ENCODE measurements around the gene RTTN.
A peak's percentile ranks its signal among the peaks of the same experiment; 100 is the strongest.
"Not testable (repeated sequence)": the region's sequence is repeated elsewhere in the genome, so short reads cannot be mapped to it uniquely, and the experiment has no call there.

Gene RTTN, protein sequence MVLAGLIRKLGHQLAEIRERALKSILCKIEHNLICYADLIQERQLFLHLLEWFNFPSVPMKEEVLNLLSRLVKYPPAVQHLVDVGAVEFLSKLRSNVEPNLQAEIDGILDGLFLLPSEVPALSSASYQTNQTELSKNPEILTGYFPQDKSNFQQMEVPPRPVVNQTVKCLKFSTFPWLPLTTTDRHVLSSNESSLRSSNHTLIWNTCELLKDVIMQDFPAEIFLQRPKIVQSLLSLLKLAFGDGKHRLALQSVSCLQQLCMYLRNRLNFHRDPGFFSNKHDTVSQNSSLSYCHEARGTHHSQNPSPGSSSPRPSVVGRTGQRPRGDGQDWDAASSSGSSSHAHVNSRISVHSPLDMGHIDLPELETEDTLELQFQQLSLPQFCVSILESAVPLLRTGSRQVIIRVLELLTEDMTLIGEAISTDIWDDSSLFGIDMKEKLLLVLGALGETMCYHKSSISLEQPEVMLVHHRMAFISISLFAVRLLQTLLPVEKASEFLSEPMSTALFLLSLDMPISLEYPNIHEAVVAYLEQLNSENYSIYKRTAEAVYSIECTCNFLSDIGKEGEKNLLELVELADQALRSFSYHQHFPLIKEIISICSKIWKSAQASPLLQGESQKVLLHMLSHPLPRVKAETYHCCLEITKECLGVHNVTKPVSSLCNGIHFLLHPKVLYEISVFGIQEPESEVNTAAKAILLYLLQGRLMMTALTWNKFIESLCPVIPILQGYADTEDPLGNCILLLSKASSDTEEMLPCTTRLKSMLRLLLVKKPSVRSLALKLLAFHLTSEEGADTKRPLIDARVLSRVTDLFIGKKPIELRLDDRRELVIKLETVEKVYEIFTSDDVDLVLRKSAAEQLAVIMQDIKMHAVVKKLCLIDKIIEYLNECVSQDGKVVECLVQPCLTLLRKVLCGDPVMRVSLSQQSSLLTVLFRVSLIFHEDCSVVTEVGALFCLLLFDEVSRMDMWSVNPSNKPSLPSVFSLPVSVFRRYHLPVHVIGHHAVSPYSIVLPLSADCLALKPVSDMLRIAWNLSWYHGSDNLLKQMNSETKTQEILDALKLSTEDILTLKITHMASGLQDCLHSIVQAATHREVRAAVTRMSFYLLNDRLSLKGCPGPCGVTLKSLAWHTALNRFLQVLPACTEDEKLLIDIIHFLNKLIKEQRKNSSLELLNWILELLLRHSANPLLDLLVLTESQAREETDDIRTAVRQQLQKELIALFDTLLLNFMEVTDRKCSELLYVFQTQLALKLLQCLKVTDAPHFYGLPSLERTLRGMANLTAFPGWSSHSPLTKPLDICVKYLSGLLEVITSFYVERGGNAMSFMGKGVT (N-terminal part only)
- total RNA-seq = 46.8 to 75.0 (median 62.6) reads per million in 4 donors

DNA sequence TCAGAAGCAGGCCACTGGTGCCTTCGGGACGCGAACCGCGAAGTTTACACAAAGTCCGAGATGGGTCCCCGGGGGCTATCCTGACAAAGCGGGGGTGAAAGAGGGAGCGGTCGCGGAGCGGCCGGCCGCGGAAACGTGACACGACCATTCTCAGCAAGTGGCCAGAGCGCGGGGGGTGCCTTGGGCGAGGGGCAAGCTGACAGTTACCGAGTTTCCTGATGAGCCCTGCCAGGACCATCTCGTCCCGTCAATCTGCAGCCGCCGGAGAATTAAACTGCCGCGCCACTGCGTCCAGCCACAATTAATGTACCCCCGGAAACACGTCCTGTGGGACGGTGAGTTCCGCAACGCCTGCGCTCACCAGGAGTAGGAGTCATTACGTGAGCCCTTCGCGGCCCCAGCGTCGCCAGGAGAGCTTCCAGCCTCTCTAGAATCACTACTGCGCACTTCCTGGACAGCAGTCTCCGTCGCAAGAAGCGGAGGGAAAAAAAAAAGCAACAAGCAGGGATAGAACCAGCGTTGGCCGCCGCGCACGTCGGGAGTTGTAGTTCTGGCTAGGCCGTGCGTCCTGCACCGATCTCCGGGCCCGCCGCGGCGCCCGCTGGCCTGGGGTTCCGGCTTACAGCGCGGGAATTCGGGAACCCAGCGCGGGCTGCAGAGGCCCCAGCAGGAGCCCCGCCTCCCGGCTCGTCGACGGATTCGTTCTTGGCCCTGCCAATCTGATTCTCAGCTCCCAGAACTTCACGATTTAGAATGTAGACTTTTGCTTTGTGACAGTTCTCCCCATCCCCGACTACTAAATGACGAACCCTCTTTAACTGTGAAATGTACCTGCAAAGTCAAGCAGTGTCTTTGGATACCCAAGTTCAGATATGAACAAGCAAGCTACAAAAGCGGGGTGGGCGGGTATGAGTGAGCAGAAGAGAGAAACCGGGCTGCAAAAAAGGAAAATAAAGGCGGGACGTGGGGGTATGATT lies at the start of gene RTTN:
RTTN (minus strand) TSS at position 267 of the 977 bp plus-strand sequence; CDS start at position 238, 29 bp downstream.
- peak; percentile 77 to 96 (median 85) for DNase-seq

DNA sequence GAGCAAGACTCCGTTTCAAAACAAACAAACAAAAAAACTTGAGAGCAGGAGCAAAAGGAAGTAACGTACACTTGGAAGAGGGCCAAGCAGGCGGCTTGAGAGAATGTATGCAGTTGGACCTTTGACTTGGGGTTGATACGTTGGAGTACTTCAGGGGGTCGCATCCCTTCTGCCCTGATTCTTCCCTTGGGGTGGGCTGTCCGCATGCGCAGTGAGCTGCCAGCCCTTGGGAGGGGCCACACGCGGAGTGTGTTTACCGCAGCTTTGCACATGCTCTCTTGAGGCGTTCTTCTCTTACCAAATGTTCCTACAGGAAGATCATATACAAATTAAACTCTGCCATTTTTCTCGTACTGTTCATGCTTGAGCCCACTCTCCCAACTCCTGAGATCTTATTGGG lies 45.3 kb upstream of the RTTN start:
- no peak for DNase-seq

DNA sequence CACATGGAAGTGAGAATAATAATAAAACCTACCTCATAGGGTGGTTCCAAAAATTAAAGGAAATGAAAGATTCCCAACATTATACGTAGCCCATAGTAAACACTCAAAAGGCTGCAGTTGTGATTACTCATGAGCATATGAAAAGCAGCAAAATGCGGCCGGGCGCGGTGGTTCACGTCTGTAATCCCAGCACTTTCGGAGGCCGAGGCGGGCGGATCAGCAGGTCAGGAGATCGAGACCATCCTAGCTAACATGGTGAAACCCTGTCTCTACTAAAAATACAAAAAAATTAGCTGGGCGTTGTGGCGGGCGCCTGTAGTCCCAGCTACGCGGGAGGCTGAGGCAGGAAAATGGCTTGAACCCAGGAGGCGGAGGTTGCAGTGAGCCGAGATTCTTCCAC lies 44.4 kb upstream of the RTTN start:
- not testable (repeated sequence) for DNase-seq

DNA sequence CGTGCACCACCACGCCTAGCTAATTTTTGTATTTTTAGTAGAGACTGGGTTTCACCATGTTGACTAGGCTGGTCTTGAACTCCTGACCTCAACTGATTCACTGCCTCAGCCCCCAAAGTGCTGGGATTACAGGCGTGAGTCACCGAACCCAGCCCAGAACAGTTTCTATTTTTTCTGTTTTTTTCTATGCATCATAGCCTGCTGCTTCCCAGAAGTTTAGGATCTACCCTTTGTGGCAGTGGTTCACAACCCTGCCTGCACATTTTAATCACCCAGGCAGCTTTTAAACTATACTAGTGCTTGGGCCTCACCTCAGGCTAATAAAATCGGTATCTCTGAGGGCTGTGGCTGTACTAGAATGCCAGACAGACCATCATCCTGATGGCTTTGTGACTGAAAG lies 43.6 kb upstream of the RTTN start:
- no peak for DNase-seq

DNA sequence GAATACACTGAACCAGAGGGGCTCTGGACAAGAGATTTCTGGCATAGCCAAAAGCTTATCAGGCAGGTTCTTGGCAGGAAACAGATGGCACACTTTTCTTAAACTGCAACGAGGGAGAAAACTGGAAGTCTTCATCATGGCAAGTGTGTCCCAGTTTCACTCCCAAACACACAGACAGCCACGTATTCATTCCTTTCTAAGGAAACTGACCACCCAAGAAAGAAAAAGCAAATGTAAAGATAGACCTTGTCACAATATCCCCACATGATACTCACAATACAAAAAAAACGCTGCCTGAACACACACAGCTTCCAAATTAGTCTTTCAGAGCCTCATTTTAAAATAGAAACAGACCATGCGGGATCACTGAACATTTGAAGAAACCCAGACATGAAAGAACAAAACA lies 40.6 kb upstream of the RTTN start:
- no peak for DNase-seq

DNA sequence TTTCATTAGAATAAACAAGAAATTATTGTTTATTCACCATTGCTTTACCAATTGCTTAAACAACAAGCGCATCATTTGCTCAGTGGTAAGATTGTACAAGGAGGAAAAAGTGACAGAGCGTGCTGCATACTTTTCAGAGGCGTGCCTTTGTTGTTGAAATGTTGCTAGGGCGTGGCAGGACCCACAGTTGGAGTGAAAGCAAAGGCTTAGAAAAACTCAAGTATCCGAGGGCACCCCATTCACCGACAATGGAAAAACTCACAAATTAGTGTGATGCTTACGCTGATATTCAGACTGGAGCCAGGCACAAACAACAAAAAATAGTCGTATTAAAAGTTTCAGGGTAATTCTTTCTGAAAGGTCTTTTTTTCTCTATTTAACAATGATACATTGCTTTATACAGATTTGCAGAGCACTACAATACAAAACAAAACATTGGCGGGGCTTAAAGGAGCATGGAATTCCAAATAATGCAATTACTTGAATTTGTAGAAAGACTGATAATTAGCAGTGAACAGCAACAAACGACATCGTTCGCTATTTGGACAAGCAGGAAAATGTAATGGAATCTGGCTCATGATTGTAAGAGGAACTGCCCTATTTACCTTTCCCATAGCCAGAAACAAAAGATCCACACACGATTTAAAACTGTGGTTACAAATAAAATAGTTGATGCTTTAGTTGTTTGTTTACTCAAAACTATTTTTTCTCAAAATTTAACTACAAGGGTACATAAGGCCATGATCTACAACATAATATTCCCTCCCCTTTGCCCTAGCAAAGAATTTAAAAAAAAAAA lies 37.8 kb upstream of the RTTN start:
- no peak for DNase-seq

DNA sequence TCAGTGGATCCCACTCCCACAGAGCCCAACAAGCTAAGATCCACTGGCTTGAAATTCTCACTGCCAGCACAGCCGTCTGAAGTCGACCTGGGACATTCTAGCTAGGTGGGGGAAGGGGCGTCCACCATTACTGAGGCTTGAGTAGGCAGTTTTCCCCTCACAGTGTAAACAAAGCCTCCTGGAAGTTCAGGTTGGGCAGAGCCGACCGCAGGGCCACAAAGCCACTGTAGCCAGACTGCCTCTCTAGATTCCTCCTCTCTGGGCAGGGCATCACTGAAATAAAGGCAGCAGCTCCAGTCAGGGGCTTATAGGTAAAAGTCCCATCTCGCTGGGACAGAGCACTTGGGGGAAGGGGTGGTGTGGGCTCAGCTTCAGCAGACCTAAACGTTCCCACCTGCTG lies 31.4 kb upstream of the RTTN start:
- not testable (repeated sequence) for DNase-seq

DNA sequence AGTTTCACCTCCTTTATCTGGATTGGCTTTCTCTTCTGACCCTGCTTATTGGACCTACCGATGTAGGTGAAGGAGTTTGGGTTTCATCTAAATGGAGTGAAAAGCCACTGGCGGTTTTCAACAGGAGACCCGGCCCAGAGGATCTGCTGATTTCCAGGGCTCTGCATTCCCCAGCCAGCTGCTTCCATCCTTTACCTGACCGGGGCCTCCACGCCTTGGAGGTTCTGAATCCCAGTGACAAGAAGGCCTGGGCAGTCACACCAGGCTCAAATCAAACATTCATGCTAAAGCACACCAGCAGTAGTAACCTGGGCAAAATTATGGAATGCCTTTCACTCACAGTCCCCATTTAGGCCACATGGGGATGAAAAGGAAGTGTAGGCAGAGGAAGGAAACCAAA lies 30.0 kb upstream of the RTTN start:
- no peak for DNase-seq

DNA sequence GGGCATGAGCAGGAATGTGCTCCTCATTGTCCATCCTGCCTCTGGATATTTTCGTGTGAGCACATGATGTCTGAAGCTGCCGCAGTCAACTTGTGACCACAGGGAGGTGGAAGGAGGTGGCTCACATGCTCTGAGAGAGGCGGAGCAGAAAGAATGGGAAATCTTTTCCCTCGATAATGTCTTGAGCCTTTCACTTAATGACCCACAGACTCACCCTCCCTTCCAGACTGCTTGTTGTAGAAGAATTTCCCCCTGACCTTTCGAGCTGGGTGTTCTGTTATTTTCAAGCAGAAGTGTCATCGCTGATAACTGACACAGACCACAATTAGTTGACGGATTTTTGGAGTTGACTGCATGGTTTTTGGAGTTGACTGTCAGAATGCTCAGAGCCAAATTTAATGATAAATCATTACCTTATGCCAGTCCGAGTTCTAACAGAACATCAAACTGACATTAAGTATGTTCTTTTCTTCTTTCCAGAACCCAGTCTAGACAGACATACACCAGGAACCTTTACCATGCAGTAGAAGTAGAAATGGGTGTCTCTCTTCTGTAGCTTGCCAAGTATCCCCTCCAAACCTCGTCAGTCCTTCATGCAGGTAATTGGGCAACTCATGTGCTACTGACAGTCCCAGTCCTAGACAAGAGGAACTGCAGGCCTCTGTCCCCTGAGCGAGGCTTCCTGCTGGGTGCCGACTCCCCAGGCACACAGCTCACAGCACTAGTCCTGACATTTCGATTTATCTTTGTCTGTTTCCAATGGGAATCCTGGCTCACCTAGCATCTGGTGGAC lies 29.4 kb upstream of the RTTN start:
- no peak for DNase-seq

DNA sequence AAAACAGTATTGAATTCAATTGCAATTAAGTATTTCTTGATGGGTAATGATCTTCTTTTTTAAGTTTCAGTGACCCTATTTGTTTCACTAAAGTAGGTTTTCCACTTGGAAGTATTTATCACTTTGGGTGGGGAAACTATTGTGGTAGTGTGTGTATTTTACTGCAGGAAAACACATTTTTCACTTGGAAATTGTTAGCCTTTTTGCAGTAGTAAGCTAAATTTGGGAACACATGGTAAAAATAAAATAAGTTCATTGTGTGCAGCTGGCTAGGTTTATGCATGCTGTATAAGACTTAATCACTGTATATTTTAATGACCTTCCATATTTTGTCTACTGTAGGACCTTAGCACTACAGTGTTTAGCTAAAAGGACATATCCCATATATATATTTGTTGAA lies 28.5 kb upstream of the RTTN start:
- DNase-seq = no peak

DNA sequence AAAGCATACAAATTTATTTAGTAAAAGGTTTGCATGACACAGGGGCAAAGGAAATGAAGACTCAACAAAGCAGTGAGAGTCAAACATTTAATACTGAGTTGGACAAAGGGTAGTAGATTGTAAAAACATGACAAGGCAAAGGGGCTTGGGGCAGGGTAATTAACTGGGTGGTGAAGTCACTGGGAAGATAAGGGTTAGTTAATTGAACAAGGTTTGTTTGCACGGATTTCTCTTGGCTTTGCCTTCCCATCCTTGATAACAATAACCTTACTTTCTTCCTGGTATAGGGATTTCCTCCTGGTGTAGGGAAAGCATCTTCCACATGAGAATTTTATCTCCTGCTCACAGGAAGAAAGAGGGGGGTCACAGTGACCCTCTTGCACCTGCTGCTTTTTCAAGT lies 26.8 kb upstream of the RTTN start:
- no peak for DNase-seq

DNA sequence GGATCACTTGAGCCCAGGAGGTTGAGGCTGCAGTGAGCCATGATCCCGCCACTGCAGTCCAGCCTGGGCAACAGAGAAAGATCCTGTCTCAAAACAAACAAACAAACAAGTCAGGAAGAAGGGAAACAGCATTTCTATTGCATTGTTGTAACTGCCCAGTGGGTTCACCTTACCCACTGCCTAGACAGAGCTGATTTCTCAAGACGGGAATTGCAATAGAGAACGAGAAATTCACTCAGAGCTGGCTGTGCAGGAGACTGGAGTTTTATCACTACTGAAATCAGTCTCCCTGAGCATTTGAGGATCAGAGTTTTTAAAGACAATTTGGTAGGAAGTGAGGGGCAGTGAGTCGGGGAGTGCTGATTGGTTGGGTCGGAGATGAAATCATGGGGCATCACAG lies 24.2 kb upstream of the RTTN start:
- DNase-seq = no peak

DNA sequence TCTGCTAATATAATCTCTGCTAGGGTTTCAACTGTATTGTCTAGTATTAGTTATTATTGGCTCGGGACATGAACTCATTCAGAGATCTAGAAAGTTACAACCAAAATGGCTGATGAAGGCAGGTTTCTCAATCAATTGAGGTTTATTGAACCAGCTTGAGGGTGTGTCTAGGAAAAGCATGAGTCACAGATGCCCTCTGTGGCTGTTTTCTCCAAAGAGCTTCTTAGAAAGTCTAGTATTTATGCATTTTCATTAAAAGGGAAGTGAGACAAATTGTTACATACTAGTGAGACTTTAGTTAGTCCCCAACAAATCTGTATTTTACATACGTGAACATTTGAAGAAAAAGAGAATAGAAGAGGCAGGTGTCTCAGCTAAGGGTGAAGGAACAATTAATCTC lies 23.0 kb upstream of the RTTN start:
- no peak for DNase-seq

DNA sequence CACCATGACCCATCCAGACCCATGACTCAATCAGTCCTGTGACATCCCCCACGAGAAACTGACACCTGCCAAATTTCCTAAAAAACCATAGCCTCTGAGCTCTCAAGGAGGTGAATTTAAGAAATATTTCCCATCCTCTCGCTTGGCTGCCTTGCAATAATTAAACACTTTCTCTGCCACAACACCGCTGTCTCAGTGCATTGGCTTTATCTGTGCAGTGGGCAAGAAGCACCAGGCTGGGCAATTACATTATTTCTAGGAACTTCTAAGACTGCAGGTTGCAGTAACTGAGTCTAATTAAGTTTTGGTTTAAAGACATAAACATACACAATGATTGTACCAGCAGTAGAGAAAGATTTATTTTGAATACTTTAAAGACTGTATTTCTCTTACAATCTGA lies 22.0 kb upstream of the RTTN start:
- no peak for DNase-seq

DNA sequence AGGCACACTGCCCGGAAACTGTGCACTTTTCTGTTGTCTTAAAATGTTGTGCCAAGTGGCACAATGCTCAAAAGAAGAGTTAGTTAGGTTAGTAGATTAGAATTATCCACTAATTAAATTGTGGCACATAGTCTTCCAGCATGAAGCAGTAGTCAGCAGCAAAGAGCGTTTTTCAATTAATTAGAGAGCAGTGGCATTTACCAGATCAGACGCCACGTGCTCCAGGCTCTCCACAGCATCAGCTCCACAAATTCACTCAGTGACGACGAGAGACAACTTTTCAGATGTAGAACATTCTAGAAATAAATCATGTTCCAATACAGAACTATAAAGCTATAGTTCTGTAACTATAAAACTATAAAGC lies 16.4 kb upstream of the RTTN start:
- no peak for DNase-seq

DNA sequence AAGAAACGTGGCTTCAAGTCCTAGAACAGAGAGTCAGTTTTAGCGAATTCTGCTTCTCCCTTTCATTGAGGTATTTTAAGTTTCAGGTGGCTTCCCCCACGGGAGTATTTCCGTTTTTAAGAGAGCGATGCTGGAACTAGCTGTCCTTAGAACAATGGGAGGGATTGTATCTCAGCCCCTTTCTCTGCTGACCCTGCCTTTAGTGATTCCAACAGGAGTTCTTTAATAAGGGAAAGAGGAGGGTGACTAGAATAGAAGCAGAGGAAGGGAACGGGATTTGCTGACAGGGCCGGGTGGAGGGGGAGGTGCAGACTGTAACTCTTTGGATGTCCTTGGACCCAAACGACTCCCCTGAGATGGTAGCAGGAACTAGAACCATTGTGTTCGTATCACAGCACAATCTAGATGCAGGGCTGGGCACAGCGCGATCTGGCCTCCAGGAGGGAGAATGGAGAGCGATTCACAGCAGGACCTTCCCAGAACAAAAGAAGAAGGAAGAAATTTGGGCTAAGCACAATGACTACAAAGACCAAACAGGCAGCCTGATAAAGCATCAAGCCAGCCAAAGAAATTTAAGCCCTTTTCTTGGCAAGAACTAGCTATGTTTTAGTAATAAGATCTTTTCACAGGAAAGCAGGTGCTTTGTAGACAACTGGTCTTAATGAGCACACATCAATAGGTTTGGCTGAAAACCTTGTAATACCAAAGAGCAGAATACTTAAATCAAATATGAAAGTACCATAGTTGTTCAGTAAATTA lies 15.8 kb upstream of the RTTN start:
- DNase-seq = no peak

DNA sequence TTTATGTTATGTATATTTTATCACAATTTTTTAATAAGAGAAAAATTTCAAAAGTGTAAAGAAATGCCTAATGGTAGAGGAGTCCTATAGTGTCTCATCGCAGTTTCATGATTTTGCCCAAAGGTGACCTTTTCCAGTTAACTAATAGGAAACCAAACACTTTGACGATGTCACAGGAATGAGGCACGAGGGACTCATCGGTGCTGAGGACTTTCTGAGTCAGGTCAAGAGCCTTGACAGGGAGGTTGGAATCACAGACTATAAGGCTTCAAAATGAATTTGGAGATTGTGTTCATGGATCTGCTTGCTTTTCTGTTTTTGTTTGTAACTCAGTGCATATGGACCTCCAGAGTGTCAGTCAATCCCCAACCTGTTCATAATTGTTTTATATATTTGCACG lies 15.1 kb upstream of the RTTN start:
- no peak for DNase-seq

DNA sequence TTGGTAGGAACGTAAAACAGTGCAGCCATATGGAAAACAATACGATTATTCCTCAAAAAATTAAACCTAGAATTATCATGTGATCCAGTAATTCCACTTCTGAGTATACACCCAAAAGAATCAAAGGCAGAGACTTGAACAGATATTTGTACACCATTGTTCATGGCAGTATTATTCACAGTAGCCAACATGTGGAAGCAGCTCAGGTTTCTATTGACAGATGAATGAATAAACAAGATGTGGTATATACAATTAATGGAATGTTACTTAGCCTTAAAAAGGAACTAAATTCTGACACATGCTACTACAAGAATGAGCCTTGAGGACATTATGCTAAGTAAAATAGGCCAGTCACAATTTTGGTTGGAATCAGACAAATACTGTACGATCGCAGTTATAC lies 14.2 kb upstream of the RTTN start:
- no peak for DNase-seq

DNA sequence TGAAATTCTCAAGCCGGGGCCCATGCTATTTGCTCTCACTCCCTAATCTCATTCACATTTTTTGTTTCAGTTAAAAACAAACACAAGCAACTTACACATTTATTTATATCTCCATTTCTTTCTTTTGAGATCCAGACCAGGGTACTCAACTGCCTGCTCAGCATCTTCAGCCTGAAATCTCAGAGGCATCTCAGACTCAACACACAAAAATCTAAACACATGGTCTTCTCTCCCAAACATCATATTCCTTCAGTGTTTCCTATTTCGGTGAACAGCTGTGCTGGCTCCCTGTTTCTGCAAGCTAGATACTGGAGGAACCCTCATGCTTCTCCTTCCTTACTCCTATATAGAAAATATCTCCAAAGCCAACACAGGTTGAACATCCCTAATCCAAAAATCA lies 11.3 kb upstream of the RTTN start:
- no peak for DNase-seq
